Neural crest cell (in vitro differentiated cells): ENCODE data around the gene TMUB1. TPM values are rescaled to one million over a fixed set of nuclear protein-coding genes. Genes with fewer than 3 reads are reported as not detected.

Experiments
- DNase-seq: peaks from one replicate; pipeline ENCODE4 v3.0.0; 2021; ENCODE audit warnings: low read depth, mixed read lengths, low spot score
- H3K27ac Mint-ChIP-seq: one replicate; pipeline ENCODE4 v1.8.0; 2021; ENCODE audit warnings: mild to moderate bottlenecking, mixed read lengths; ENCODE audit not compliant: unreplicated experiment
- H3K27me3 Mint-ChIP-seq: 2 replicates; pipeline ENCODE4 v1.8.0; 2021; ENCODE audit warnings: low read depth, mild to moderate bottlenecking, mixed read lengths
- H3K36me3 Mint-ChIP-seq: 2 replicates; pipeline ENCODE4 v1.8.0; 2021; ENCODE audit warnings: low read depth, mild to moderate bottlenecking, mixed read lengths
- H3K4me1 Mint-ChIP-seq: 2 replicates; pipeline ENCODE4 v1.8.0; 2021; ENCODE audit warnings: mixed read lengths
- H3K4me3 Mint-ChIP-seq: one replicate; pipeline ENCODE4 v1.8.0; 2021; ENCODE audit warnings: mild to moderate bottlenecking, mixed read lengths
- H3K9me3 Mint-ChIP-seq: 2 replicates; pipeline ENCODE4 v1.8.0; 2021; ENCODE audit warnings: mixed read lengths
- CTCF ChIP-seq: fragments of 200-600 bp; sonication (generic); conservative IDR thresholded peaks from 2 replicates; pipeline ENCODE4 v1.5.0; 2021; ENCODE audit warnings: antibody characterized with exemption, mild to moderate bottlenecking
- total RNA-seq: library from RNA; stranded (reverse); gene quantifications from 2 replicates; pipeline ENCODE4 v1.2.1, GENCODE V29; 2021

Gene TMUB1
- total RNA-seq, 1 donor from 2014 or later = 44.9 TPM

GRCh38 chr7:151095828-151096475, 12.7 kb upstream of the TMUB1 start:
- DNase-seq = no peak

GRCh38 chr7:151095123-151095797, 12.0 kb upstream of the TMUB1 start:
- Mint-ChIP-seq H3K27me3 (no peaks in the 10 kb centered on the region), H3K4me1 (peaks cover 18% of the 10 kb centered on the region), H3K9me3 (no peaks in the 10 kb centered on the region), H3K4me3 (peak overlapping the region; percentile 56), H3K36me3 (no peaks in the 10 kb centered on the region), H3K27ac (peak overlapping the region; percentile 67)
- TF ChIP-seq CTCF = no peak
- DNase-seq = no peak

More at GRCh38 chr7:151095828-151096475, 12.7 kb upstream of the TMUB1 start:
- Mint-ChIP-seq H3K27me3 (no peaks in the 10 kb centered on the region), H3K4me3 (no peak overlapping the region), H3K4me1 (peaks cover 18% of the 10 kb centered on the region), H3K27ac (peak overlapping the region; percentile 50), H3K36me3 (no peaks in the 10 kb centered on the region), H3K9me3 (no peaks in the 10 kb centered on the region)
- no peak for TF ChIP-seq CTCF

GRCh38 chr7:151094675-151095074, 11.4 kb upstream of the TMUB1 start:
- H3K4me1 Mint-ChIP-seq = peaks cover 18% of the 10 kb centered on the region
- H3K27ac Mint-ChIP-seq = no peak overlapping the region
- no peak for DNase-seq
- no peak for TF ChIP-seq CTCF
- no peaks in the 10 kb centered on the region for H3K27me3 Mint-ChIP-seq
- H3K36me3 Mint-ChIP-seq = no peaks in the 10 kb centered on the region
- H3K4me3 Mint-ChIP-seq = peak overlapping the region; percentile 56
- no peaks in the 10 kb centered on the region for H3K9me3 Mint-ChIP-seq

GRCh38 chr7:151093748-151094147, 10.5 kb upstream of the TMUB1 start:
- peaks cover 23% of the 10 kb centered on the region for H3K4me1 Mint-ChIP-seq
- H3K9me3 Mint-ChIP-seq = no peaks in the 10 kb centered on the region
- no peak overlapping the region for H3K4me3 Mint-ChIP-seq
- TF ChIP-seq CTCF = no peak
- DNase-seq = no peak
- no peaks in the 10 kb centered on the region for H3K36me3 Mint-ChIP-seq
- no peak overlapping the region for H3K27ac Mint-ChIP-seq
- no peaks in the 10 kb centered on the region for H3K27me3 Mint-ChIP-seq

- Mint-ChIP-seq H3K36me3 (no peaks in the 10 kb centered on the region), H3K4me1 (peaks cover 29% of the 10 kb centered on the region), H3K27me3 (no peaks in the 10 kb centered on the region), H3K27ac (no peak overlapping the region), H3K4me3 (no peak overlapping the region), H3K9me3 (no peaks in the 10 kb centered on the region)
- TF ChIP-seq CTCF = no peak
- no peak for DNase-seq
These were observed 8.7 kb upstream of the TMUB1 start for GRCh38 chr7:151091988-151092387.
